Nephron (organoid): ENCODE results near the gene CHI3L2.
A peak's percentile ranks its signal among the peaks of the same experiment; 100 is the strongest.

Experiments
- H3K27ac Mint-ChIP-seq, 3 experiments: 2 replicates each; pipeline ENCODE4 v1.8.0; 2020; ENCODE audit warnings: mixed read lengths in 3 of 3, mild to moderate bottlenecking in 2 of 3, moderate library complexity in 1 of 3
- H3K27me3 Mint-ChIP-seq: 2 replicates; pipeline ENCODE4 v1.8.0; 2021; ENCODE audit warnings: low read depth, mild to moderate bottlenecking, moderate library complexity, mixed read lengths
- H3K36me3 Mint-ChIP-seq: 2 replicates; pipeline ENCODE4 v1.8.0; 2020; ENCODE audit warnings: low read depth, mixed read lengths
- H3K4me1 Mint-ChIP-seq: 2 replicates; pipeline ENCODE4 v1.8.0; 2020; ENCODE audit warnings: mixed read lengths
- H3K4me3 Mint-ChIP-seq, 3 experiments: 2 replicates each; pipeline ENCODE4 v1.8.0; 2020; ENCODE audit warnings: mild to moderate bottlenecking in 3 of 3, mixed read lengths in 3 of 3, moderate library complexity in 2 of 3
- H3K9me3 Mint-ChIP-seq: 2 replicates; pipeline ENCODE4 v1.8.0; 2020; ENCODE audit warnings: mixed read lengths
- TF ChIP-seq, protein P1 (sequence below), 3 experiments: fragments of 200-600 bp; sonication (generic); IDR thresholded peaks; one replicate each; pipeline ENCODE4 v1.5.0; 2021; ENCODE audit warnings: antibody characterized with exemption in 3 of 3; ENCODE audit not compliant: unreplicated experiment in 3 of 3

CHI3L2 gene

GRCh38 chr1:111209622-111210021, 17.9 kb upstream of the CHI3L2 start:
- Mint-ChIP-seq H3K4me1 (no peaks in the 10 kb centered on the region), H3K9me3 (no peaks in the 10 kb centered on the region), H3K36me3 (no peaks in the 10 kb centered on the region), H3K27me3 (peaks cover 45% of the 10 kb centered on the region), H3K4me3 (no peak overlapping the region), H3K27ac (no peak overlapping the region)
- TF ChIP-seq, protein P1, sequence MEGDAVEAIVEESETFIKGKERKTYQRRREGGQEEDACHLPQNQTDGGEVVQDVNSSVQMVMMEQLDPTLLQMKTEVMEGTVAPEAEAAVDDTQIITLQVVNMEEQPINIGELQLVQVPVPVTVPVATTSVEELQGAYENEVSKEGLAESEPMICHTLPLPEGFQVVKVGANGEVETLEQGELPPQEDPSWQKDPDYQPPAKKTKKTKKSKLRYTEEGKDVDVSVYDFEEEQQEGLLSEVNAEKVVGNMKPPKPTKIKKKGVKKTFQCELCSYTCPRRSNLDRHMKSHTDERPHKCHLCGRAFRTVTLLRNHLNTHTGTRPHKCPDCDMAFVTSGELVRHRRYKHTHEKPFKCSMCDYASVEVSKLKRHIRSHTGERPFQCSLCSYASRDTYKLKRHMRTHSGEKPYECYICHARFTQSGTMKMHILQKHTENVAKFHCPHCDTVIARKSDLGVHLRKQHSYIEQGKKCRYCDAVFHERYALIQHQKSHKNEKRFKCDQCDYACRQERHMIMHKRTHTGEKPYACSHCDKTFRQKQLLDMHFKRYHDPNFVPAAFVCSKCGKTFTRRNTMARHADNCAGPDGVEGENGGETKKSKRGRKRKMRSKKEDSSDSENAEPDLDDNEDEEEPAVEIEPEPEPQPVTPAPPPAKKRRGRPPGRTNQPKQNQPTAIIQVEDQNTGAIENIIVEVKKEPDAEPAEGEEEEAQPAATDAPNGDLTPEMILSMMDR (IDR thresholded peaks at IDR 0.05; ENCODE audit: unreplicated experiment in 3 of 3) = no peak

DNA sequence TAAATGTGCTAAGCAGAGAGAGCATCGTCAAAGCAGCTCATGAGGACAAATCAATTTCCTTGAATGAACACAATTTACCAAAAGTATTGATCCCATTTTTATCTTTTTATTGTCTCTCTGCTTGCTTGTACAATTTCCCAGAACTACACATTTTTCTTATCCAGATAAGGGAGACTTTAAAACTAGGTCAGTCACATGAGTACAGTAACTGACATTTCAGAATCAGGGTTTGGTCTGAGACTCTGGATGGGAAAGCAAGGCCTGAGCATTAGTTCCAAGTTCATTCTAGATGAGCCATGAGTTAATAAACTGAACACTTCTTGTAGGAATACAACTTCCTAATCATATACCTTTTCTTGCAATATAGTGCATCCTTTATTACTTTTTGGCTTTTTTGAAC, 15.6 kb upstream of the CHI3L2 start:
- H3K27ac Mint-ChIP-seq = no peak overlapping the region
- no peak overlapping the region for H3K4me3 Mint-ChIP-seq
- no peaks in the 10 kb centered on the region for H3K4me1 Mint-ChIP-seq
- H3K27me3 Mint-ChIP-seq = peaks cover 25% of the 10 kb centered on the region
- no peaks in the 10 kb centered on the region for H3K9me3 Mint-ChIP-seq
- H3K36me3 Mint-ChIP-seq = no peaks in the 10 kb centered on the region
- TF ChIP-seq, protein P1 (IDR thresholded peaks at IDR 0.05; ENCODE audit: unreplicated experiment in 3 of 3) = no peak

DNA sequence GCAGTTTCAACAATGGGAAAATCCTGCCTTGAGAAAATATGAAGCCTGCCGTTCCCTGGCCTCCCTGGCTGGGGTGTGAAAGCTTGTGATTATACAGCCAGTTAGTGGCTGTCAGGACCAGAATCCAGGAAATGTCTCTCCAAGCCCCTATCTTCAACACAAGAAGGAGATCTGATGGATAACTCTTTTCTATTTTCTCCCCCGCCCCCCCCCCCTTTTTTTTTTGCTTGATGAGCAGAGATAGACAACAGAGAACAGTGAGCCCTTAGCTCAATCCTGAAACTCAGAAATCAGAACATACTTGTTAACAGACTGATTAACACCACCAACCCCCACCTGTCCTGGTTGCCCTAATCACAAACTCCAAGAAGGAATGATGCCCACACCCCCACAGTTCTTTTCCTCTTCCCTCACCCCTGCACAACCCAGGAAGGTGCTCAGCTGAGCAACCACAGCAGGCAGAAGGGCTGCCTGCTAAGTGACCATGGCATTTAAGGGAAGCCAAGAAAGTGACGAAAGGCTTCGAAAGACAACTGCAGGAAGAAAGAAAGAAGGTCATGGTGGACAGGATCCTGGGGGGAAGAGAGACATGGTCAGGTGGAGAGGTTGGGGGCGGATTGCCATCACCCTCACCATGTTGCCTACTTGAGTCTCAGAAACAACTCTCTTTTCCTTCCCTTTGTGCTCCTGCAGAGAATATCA, 14.7 kb upstream of the CHI3L2 start:
- no peaks in the 10 kb centered on the region for H3K4me1 Mint-ChIP-seq
- no peaks in the 10 kb centered on the region for H3K9me3 Mint-ChIP-seq
- peak overlapping the region in 2 of 3 experiments; percentile 62 to 82 for H3K27ac Mint-ChIP-seq
- TF ChIP-seq, protein P1 (IDR thresholded peaks at IDR 0.05; ENCODE audit: unreplicated experiment in 3 of 3) = no peak
- H3K4me3 Mint-ChIP-seq = no peak overlapping the region
- peaks cover 19% of the 10 kb centered on the region for H3K27me3 Mint-ChIP-seq
- no peaks in the 10 kb centered on the region for H3K36me3 Mint-ChIP-seq

- TF ChIP-seq, protein P1 (IDR thresholded peaks at IDR 0.05; ENCODE audit: unreplicated experiment in 3 of 3) = no peak
- H3K9me3 Mint-ChIP-seq = no peaks in the 10 kb centered on the region
- H3K27ac Mint-ChIP-seq = no peak overlapping the region
- no peaks in the 10 kb centered on the region for H3K4me1 Mint-ChIP-seq
- H3K36me3 Mint-ChIP-seq = no peaks in the 10 kb centered on the region
- peaks cover 21% of the 10 kb centered on the region for H3K27me3 Mint-ChIP-seq
- H3K4me3 Mint-ChIP-seq = no peak overlapping the region
Observed at GRCh38 chr1:111213412-111213811, 14.1 kb upstream of the CHI3L2 start.

- H3K4me3 Mint-ChIP-seq = no peak overlapping the region
- no peaks in the 10 kb centered on the region for H3K9me3 Mint-ChIP-seq
- H3K27me3 Mint-ChIP-seq = peaks cover 20% of the 10 kb centered on the region
- TF ChIP-seq, protein P1 (IDR thresholded peaks at IDR 0.05; ENCODE audit: unreplicated experiment in 3 of 3) = no peak
- H3K4me1 Mint-ChIP-seq = no peaks in the 10 kb centered on the region
- H3K36me3 Mint-ChIP-seq = no peaks in the 10 kb centered on the region
- H3K27ac Mint-ChIP-seq = peak overlapping the region in 1 of 3 experiments; percentile 17
Observed at GRCh38 chr1:111214074-111214801, 13.3 kb upstream of the CHI3L2 start.
